Gastrocnemius medialis (tissue), 4 donors: ENCODE measurements around the gene TCFL5.

Source experiments
- CTCF ChIP-seq, 5 experiments: fragments of 450-650 bp in 3 of 5; fragments of 200-600 bp in 2 of 5; sonication (generic) in 2 of 5; IDR thresholded peaks in 4 of 5; conservative IDR thresholded peaks in 1 of 5; 1 replicate in 4 of 5; 2 replicates in 1 of 5; pipeline ENCODE4 v1.5.1; 2016 to 2019; ENCODE audit warnings: antibody characterized with exemption in 5 of 5, mild to moderate bottlenecking in 3 of 5, moderate library complexity in 3 of 5
- POLR2A ChIP-seq, 2 donors: fragments of 450-650 bp; IDR thresholded peaks; one replicate each; pipeline ENCODE4 v1.6.1; 2017; ENCODE audit warnings: antibody characterized with exemption in 2 of 2, mild to moderate bottlenecking in 2 of 2, moderate library complexity in 2 of 2

- TF ChIP-seq CTCF (IDR thresholded peaks at IDR 0.05 in 4 of 5, conservative IDR thresholded peaks at IDR 0.05 in 1 of 5) (no peak), POLR2A (IDR thresholded peaks at IDR 0.05) (no peak)
These were observed 2.6 kb upstream of the TCFL5 start for GRCh38 chr20:62864207-62864606.
